Ishikawa (cell line): ENCODE results near the gene ESYT2.

ENCODE experiments used
- CEBPB ChIP-seq: IDR thresholded peaks from 2 replicates; pipeline ENCODE4 v1.6.1; 2012
- EGR1 ChIP-seq: IDR thresholded peaks from 2 replicates; pipeline ENCODE4 v1.6.1; 2012
- EP300 ChIP-seq: IDR thresholded peaks from 2 replicates; pipeline ENCODE4 v1.6.1; 2012; ENCODE audit warnings: borderline replicate concordance
- RAD21 ChIP-seq: IDR thresholded peaks from 2 replicates; pipeline ENCODE4 v1.6.1; 2012; ENCODE audit warnings: low read depth
- TAF1 ChIP-seq: IDR thresholded peaks from 2 replicates; pipeline ENCODE4 v1.6.1; 2012; ENCODE audit warnings: low read depth, mild to moderate bottlenecking

GRCh38 chr7:158863611-158864506 is 34.5 kb upstream of the ESYT2 start:
- TF ChIP-seq EGR1 (no peak), RAD21 (no peak), TAF1 (no peak), EP300 (0 out of 2 replicates have a peak, but pooled peaks have one; percentile 15), CEBPB (no peak)
